GM18508 (cell line): ENCODE measurements around the gene OR10H1.
"Not testable (repeated sequence)": the region's sequence is repeated elsewhere in the genome, so short reads cannot be mapped to it uniquely, and the experiment has no call there.

Experiments used
- ATAC-seq: cut with Tn5 transposase; IDR thresholded peaks from one replicate; pipeline ENCODE4 v1.9.1; 2021; ENCODE audit warnings: moderate number of reproducible peaks; ENCODE audit not compliant: insufficient read depth, unreplicated experiment

OR10H1 gene

GRCh38 chr19:15815306-15815705 is at the start of gene OR10H1:
OR10H1 (minus strand) TSS chr19:15815664; CDS start chr19:15808037, 7,627 bp downstream.
- no peak for ATAC-seq

DNA sequence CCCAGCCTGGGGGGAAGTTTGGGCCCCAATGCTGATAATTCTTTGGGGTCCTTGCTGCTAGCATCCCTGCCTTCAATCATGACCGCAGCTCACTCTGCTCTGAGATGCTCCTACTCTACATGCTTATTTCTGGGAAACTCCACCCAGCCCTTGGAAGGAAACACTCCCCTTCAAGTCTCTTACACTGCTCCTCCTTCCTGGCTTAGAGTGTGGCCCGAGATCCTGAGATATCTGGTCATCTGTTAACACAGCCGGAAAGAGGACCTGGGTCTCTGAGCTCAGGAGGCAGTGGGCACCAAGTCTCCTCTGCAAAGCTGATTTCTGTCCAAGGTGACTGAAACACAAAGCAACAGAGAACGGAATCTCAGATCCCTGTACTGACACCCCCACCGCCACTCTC is 49.4 kb upstream of the OR10H1 start:
- ATAC-seq = no peak

DNA sequence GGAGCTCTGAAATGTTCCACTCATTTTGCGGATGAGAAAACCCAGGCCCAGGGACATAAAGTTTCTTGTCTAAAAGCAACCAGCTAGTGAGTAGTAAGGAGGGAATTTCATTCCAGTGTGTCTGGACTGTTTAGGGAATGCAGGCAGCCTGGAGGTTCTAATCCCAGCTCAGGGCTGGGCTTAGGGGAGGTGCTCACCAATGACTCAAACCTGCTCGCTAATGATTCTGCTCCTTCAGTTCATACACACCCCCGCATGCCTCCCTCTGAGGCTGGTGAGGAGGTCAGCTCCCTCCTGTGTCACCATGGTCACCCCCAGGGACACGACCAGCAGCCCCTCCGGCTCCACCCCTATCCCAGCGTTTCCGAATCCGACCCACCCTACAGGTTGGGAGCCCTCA is 47.8 kb upstream of the OR10H1 start:
- ATAC-seq = no peak

- ATAC-seq = no peak
Measured at GRCh38 chr19:15862444-15862843, 47.0 kb upstream of the OR10H1 start.

GRCh38 chr19:15860522-15860921 is 45.1 kb upstream of the OR10H1 start:
- ATAC-seq = no peak

DNA sequence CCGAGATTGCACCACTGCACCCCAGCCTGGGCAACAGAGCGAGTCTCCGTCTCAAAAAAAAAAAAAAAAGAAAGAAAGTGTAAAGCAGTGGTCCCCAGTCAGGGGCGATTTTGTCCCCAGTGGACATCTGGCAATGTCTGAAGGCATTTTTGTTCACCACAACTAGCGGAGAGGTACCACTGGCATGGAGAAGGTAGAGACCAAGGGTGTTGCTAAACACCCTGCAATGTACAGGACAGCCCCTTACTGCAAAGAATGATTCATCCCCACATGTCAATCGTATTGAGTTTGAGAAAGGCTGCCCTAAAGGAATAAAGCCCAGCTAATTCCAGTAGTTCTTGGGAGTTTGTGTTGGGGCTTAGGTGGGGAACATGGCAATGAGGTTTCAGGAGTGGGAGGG is 43.7 kb upstream of the OR10H1 start:
- ATAC-seq = no peak

DNA sequence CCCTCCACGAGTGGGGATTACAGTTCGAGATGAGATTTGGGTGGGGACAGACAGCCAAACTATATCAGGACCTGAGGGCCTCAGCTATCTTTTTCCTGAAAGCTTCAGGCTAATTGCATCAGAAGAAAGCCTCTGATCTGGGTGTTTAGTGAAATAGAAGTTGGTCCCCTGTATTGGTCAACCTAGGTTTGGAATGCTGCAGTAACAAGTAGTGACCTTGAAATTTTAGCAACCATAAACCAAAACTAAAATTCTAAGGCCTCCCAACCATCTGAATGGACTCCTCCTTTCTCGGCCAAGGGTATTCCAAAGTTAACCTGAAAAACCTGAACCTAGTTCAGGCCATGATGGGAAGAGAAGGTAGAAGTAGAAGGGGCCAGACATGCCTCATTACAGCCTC is 34.9 kb upstream of the OR10H1 start:
- ATAC-seq = no peak

DNA sequence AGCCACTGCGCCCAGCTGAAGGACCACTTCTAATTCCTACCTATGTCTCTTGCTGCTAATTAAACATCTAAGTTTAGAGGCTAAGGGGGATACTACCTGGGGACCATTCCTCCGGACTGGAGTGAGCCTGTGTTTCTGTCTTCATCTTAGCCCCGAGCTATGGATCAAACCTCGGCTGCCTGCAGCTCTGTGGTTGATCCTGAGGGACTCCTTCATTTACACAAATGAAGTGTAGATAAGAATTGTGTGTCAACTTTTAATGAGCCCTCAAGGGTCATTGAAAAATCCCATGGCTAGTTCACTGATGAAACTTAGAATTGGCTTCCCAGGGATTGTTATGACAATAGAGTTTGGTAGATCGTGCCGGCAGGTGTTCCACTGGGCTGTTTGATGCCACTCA is 31.5 kb upstream of the OR10H1 start:
- ATAC-seq = no peak

- ATAC-seq = not testable (repeated sequence)
Measured at GRCh38 chr19:15843894-15844222, 28.4 kb upstream of the OR10H1 start.

DNA sequence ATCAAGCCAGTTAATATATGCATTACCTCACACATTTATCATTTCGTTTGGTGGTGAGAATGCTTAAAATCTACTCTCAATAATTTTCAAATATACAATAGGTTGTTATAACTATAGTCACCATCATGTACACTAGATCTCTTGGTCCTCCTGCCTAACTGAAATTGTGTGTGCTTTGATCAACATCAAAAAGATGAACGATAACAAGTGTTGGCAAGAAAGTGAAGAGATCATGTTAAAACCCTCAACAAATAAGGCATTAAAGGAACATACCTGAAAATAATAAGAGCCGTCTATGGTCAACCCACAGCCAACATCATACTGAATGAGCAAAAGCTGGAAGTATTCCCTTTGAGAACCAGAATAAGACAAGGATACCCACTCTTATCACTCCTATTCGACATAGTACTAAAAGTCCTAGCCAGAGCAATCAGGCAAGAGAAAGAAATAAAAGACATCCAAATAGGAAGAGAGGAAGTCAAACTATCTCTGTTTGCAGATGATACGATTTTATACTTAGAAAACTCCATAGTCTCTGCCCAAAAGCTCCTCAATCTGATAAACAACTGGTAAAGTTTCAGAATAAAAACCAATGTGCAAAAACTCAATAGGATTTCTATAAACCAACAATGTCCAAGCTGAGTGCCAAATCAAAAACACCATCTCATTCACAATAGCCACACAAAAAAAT is 27.9 kb upstream of the OR10H1 start:
- no peak for ATAC-seq

GRCh38 chr19:15841875-15842569 is 26.6 kb upstream of the OR10H1 start:
- ATAC-seq = no peak

GRCh38 chr19:15840833-15841232 is 25.4 kb upstream of the OR10H1 start:
- no peak for ATAC-seq

- ATAC-seq = not testable (repeated sequence)
Measured at GRCh38 chr19:15839888-15840287, 24.4 kb upstream of the OR10H1 start.

GRCh38 chr19:15838351-15838750 is 22.9 kb upstream of the OR10H1 start:
- no peak for ATAC-seq

DNA sequence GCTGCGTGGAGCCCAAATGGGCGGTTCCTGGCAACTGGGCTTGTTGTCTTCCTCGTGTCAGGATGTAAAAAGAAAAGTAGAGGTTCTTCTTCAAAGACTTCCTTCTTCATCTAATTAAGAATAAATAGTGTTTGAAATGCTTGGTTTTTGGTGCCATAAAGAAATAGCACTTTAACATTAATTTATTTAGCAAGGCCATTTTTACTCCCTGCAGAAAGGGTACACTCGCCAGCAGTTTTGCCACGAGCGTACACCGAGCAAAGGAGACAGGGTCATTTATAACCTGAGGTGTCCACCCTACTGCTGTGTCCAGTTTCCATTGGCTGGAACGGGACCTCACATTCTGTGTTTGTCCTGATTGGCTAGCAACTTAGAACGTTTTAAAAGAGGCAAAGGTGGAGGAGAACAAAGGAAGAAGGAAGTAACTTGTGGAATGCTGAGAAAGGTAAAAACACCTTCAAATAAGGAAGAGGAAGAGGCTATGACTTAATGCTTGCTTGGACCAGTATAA is 21.8 kb upstream of the OR10H1 start:
- ATAC-seq = no peak

GRCh38 chr19:15836330-15837220 is 21.1 kb upstream of the OR10H1 start:
- ATAC-seq = peak; percentile 93

- not testable (repeated sequence) for ATAC-seq
Measured at GRCh38 chr19:15835565-15836329, 20.3 kb upstream of the OR10H1 start.

- ATAC-seq = not testable (repeated sequence)
Measured at GRCh38 chr19:15834232-15834631, 18.8 kb upstream of the OR10H1 start.

- no peak for ATAC-seq
Measured at GRCh38 chr19:15831626-15832025, 16.2 kb upstream of the OR10H1 start.

DNA sequence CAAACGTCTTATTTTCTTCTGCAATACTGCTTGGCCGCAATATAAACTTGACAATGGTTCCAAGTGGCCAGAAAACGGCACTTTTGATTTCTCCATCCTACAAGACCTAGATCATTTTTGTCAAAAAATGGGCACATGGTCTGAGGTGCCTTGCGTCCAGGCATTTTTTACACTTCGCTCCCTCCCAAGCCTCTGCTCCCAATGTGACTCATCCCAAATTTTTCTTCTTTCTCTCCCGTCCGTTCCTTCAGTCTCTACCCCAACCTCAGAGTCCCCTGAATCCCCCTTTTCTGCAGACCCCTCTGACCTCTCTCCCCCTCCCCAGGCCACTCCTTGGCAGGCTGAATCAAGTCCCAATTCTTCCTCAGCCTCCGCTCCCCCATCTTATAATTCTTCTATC is 14.3 kb upstream of the OR10H1 start:
- ATAC-seq = no peak
